Right lung (tissue), 5 donors: ENCODE data around the gene AGPS. TPM values are rescaled to one million over a fixed set of nuclear protein-coding genes. Genes with fewer than 3 reads are reported as not detected.

ENCODE experiments used
- DNase-seq, 2 donors: peaks; one replicate each; pipeline ENCODE4 v3.0.0-alpha.2; 2013
- polyA plus RNA-seq, 5 donors: library from polyadenylated mRNA; unstranded; fragments of 120-200 nt; gene quantifications; one replicate each; pipeline versions ENCODE4 v1.2.1 to v1.2.3, GENCODE V29; 2013; ENCODE audit warnings: inconsistent platforms in 1 of 5, low replicate concordance in 1 of 5; ENCODE audit not compliant: insufficient read length in 5 of 5, insufficient read depth in 1 of 5

The AGPS gene
- polyA plus RNA-seq, 5 donors = 20.0 to 34.9 (median 28.8) TPM

GRCh38 chr2:177380181-177380580 lies 12.4 kb upstream of the AGPS start:
- no peak for DNase-seq

GRCh38 chr2:177383935-177384334 lies 8.6 kb upstream of the AGPS start:
- no peak for DNase-seq

- no peak for DNase-seq
Measured at GRCh38 chr2:177385151-177385550, 7.4 kb upstream of the AGPS start.

GRCh38 chr2:177391822-177392372 lies 676 bp upstream of the AGPS start:
- DNase-seq = no peak

GRCh38 chr2:177393203-177393755 lies 706 bp downstream of the AGPS start:
- DNase-seq = no peak

GRCh38 chr2:177393824-177394593 lies 1.4 kb downstream of the AGPS start:
- no peak for DNase-seq

- no peak for DNase-seq
Measured at GRCh38 chr2:177394594-177394973, 2.0 kb downstream of the AGPS start.

GRCh38 chr2:177395351-177396065 lies 2.9 kb downstream of the AGPS start:
- DNase-seq = no peak

GRCh38 chr2:177396703-177397460 lies 4.3 kb downstream of the AGPS start:
- DNase-seq = no peak

GRCh38 chr2:177397481-177398289 lies 5.1 kb downstream of the AGPS start:
- DNase-seq = no peak

GRCh38 chr2:177398290-177398683 lies 5.7 kb downstream of the AGPS start:
- no peak for DNase-seq

- DNase-seq = no peak
Measured at GRCh38 chr2:177398791-177399190, 6.2 kb downstream of the AGPS start.

GRCh38 chr2:177399376-177399775 lies 6.8 kb downstream of the AGPS start:
- DNase-seq = no peak

- no peak for DNase-seq
Measured at GRCh38 chr2:177400337-177400923, 7.9 kb downstream of the AGPS start.

GRCh38 chr2:177402096-177402495 lies 9.5 kb downstream of the AGPS start:
- DNase-seq = no peak

GRCh38 chr2:177403838-177404237 lies 11.3 kb downstream of the AGPS start:
- DNase-seq = no peak

- no peak for DNase-seq
Measured at GRCh38 chr2:177404243-177404642, 11.7 kb downstream of the AGPS start.

- no peak for DNase-seq
Measured at GRCh38 chr2:177405029-177405692, 12.6 kb downstream of the AGPS start.

GRCh38 chr2:177406182-177406581 lies 13.6 kb downstream of the AGPS start:
- DNase-seq = no peak

GRCh38 chr2:177407031-177407430 lies 14.5 kb downstream of the AGPS start:
- DNase-seq = no peak
